ENCODE measurements around the gene BTG4.

DNA sequence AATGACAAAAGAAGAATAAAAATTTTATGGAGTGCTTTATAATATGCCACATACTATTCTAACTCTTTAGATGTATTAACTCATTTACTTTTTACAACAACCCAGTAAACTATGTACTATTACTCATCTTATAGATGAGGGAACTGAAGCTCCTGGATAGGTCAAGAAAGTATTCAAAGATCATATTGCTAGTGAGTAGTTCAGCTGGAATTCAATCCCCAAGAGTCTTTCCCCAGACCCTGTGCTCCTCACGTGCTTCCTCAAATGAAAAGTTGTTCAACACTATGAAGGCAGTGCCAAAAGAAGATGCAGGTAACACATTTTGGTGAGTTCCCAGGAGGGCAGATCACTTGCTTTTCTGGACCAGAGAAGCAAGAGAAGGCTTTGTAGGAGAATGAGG lies 46.8 kb downstream of the BTG4 start:
- no peak for TF ChIP-seq POLR2A (IDR thresholded peaks at IDR 0.05; ENCODE audit: low read length)
- no peak for TF ChIP-seq GATA1 (IDR thresholded peaks at IDR 0.05; ENCODE audit: low read depth, low read length)

All from erythroblast (primary cell).